HL-60 (cell line): ENCODE data around the gene MAU2.

Source experiments
- GABPA ChIP-seq: IDR thresholded peaks from 2 replicates; pipeline ENCODE4 v1.6.1; 2012; ENCODE audit warnings: low read depth
- POLR2AphosphoS5 ChIP-seq: IDR thresholded peaks from 2 replicates; pipeline ENCODE4 v1.6.1; 2012; ENCODE audit warnings: low read depth
- REST ChIP-seq: IDR thresholded peaks from 2 replicates; pipeline ENCODE4 v1.6.1; 2012; ENCODE audit warnings: low read depth; ENCODE audit not compliant: insufficient replicate concordance
- TF ChIP-seq, protein P1 (sequence below): IDR thresholded peaks from one replicate; pipeline ENCODE4 v1.5.1; 2011; ENCODE audit warnings: low read length, control low read depth, inconsistent platforms; ENCODE audit not compliant: insufficient read depth

GRCh38 chr19:19278315-19278714, 42.3 kb upstream of the MAU2 start:
- TF ChIP-seq, protein P1, sequence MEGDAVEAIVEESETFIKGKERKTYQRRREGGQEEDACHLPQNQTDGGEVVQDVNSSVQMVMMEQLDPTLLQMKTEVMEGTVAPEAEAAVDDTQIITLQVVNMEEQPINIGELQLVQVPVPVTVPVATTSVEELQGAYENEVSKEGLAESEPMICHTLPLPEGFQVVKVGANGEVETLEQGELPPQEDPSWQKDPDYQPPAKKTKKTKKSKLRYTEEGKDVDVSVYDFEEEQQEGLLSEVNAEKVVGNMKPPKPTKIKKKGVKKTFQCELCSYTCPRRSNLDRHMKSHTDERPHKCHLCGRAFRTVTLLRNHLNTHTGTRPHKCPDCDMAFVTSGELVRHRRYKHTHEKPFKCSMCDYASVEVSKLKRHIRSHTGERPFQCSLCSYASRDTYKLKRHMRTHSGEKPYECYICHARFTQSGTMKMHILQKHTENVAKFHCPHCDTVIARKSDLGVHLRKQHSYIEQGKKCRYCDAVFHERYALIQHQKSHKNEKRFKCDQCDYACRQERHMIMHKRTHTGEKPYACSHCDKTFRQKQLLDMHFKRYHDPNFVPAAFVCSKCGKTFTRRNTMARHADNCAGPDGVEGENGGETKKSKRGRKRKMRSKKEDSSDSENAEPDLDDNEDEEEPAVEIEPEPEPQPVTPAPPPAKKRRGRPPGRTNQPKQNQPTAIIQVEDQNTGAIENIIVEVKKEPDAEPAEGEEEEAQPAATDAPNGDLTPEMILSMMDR = no peak
- TF ChIP-seq POLR2AphosphoS5 = no peak
- TF ChIP-seq REST = no peak
- TF ChIP-seq GABPA = no peak
